ENCODE measurements around the gene EYS. TPM values are rescaled to one million over a fixed set of nuclear protein-coding genes. Genes with fewer than 3 reads are reported as not detected.

EYS gene
- total and polyA plus RNA-seq, 2 of the 8 experiments (the other 6 are each of a cell fraction or from before 2014, with no cell fraction given) = 0.05 to 0.13 TPM

DNA sequence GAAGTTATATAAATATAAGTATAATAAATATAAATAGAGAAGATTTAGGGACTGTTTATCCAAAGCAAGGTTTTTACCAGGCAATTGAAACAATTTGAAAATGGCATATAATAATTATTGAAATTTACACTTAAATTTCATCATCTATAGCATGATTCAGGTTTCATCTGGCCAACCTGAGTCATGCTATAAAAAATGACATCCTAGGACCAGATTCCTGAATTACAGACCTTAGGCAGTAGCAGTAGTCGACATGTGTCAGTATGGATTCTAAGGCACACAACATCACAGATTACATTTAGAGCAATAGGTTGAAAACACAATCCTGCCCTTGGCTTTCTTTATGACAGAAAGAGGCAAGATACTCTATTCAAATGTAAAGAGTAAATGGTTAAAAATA lies 1479.2 kb downstream of the EYS start (continued):
- TF ChIP-seq, protein P1, sequence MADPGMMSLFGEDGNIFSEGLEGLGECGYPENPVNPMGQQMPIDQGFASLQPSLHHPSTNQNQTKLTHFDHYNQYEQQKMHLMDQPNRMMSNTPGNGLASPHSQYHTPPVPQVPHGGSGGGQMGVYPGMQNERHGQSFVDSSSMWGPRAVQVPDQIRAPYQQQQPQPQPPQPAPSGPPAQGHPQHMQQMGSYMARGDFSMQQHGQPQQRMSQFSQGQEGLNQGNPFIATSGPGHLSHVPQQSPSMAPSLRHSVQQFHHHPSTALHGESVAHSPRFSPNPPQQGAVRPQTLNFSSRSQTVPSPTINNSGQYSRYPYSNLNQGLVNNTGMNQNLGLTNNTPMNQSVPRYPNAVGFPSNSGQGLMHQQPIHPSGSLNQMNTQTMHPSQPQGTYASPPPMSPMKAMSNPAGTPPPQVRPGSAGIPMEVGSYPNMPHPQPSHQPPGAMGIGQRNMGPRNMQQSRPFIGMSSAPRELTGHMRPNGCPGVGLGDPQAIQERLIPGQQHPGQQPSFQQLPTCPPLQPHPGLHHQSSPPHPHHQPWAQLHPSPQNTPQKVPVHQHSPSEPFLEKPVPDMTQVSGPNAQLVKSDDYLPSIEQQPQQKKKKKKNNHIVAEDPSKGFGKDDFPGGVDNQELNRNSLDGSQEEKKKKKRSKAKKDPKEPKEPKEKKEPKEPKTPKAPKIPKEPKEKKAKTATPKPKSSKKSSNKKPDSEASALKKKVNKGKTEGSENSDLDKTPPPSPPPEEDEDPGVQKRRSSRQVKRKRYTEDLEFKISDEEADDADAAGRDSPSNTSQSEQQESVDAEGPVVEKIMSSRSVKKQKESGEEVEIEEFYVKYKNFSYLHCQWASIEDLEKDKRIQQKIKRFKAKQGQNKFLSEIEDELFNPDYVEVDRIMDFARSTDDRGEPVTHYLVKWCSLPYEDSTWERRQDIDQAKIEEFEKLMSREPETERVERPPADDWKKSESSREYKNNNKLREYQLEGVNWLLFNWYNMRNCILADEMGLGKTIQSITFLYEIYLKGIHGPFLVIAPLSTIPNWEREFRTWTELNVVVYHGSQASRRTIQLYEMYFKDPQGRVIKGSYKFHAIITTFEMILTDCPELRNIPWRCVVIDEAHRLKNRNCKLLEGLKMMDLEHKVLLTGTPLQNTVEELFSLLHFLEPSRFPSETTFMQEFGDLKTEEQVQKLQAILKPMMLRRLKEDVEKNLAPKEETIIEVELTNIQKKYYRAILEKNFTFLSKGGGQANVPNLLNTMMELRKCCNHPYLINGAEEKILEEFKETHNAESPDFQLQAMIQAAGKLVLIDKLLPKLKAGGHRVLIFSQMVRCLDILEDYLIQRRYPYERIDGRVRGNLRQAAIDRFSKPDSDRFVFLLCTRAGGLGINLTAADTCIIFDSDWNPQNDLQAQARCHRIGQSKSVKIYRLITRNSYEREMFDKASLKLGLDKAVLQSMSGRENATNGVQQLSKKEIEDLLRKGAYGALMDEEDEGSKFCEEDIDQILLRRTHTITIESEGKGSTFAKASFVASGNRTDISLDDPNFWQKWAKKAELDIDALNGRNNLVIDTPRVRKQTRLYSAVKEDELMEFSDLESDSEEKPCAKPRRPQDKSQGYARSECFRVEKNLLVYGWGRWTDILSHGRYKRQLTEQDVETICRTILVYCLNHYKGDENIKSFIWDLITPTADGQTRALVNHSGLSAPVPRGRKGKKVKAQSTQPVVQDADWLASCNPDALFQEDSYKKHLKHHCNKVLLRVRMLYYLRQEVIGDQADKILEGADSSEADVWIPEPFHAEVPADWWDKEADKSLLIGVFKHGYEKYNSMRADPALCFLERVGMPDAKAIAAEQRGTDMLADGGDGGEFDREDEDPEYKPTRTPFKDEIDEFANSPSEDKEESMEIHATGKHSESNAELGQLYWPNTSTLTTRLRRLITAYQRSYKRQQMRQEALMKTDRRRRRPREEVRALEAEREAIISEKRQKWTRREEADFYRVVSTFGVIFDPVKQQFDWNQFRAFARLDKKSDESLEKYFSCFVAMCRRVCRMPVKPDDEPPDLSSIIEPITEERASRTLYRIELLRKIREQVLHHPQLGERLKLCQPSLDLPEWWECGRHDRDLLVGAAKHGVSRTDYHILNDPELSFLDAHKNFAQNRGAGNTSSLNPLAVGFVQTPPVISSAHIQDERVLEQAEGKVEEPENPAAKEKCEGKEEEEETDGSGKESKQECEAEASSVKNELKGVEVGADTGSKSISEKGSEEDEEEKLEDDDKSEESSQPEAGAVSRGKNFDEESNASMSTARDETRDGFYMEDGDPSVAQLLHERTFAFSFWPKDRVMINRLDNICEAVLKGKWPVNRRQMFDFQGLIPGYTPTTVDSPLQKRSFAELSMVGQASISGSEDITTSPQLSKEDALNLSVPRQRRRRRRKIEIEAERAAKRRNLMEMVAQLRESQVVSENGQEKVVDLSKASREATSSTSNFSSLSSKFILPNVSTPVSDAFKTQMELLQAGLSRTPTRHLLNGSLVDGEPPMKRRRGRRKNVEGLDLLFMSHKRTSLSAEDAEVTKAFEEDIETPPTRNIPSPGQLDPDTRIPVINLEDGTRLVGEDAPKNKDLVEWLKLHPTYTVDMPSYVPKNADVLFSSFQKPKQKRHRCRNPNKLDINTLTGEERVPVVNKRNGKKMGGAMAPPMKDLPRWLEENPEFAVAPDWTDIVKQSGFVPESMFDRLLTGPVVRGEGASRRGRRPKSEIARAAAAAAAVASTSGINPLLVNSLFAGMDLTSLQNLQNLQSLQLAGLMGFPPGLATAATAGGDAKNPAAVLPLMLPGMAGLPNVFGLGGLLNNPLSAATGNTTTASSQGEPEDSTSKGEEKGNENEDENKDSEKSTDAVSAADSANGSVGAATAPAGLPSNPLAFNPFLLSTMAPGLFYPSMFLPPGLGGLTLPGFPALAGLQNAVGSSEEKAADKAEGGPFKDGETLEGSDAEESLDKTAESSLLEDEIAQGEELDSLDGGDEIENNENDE (IDR thresholded peaks at IDR 0.05; ENCODE audit: insufficient replicate concordance, low read length) = no peak
- TF ChIP-seq SP2 (IDR thresholded peaks at IDR 0.05; ENCODE audit: low read length) (no peak), RXRA (IDR thresholded peaks at IDR 0.05; ENCODE audit: insufficient read depth, low read depth, low read length) (no peak), TAF1 (IDR thresholded peaks at IDR 0.05; ENCODE audit: low read depth, low read length) (no peak)
- TF ChIP-seq, protein P2, sequence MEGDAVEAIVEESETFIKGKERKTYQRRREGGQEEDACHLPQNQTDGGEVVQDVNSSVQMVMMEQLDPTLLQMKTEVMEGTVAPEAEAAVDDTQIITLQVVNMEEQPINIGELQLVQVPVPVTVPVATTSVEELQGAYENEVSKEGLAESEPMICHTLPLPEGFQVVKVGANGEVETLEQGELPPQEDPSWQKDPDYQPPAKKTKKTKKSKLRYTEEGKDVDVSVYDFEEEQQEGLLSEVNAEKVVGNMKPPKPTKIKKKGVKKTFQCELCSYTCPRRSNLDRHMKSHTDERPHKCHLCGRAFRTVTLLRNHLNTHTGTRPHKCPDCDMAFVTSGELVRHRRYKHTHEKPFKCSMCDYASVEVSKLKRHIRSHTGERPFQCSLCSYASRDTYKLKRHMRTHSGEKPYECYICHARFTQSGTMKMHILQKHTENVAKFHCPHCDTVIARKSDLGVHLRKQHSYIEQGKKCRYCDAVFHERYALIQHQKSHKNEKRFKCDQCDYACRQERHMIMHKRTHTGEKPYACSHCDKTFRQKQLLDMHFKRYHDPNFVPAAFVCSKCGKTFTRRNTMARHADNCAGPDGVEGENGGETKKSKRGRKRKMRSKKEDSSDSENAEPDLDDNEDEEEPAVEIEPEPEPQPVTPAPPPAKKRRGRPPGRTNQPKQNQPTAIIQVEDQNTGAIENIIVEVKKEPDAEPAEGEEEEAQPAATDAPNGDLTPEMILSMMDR (IDR thresholded peaks at IDR 0.05; ENCODE audit: control extremely low read depth in 1 of 3, insufficient read depth in 1 of 3, low read depth in 1 of 3, low read length in 3 of 3) = no peak

Data from H1 (cell line).